Stimulated activated CD8-positive, alpha-beta memory T cell treated with anti-CD3 and anti-CD28 coated beads, Interleukin-4, amount 100 ng/mL, for 24 hours (primary cell): ENCODE measurements around the gene ALOX5AP.

Experiments
- DNase-seq: peaks from one replicate; pipeline ENCODE4 v3.0.0-alpha.2; 2020; ENCODE audit warnings: low read depth

The ALOX5AP gene

GRCh38 chr13:30762643-30763042 is 27.3 kb downstream of the ALOX5AP start:
- no peak for DNase-seq

- no peak for DNase-seq
These were observed 28.6 kb downstream of the ALOX5AP start for GRCh38 chr13:30763786-30764413.

DNA sequence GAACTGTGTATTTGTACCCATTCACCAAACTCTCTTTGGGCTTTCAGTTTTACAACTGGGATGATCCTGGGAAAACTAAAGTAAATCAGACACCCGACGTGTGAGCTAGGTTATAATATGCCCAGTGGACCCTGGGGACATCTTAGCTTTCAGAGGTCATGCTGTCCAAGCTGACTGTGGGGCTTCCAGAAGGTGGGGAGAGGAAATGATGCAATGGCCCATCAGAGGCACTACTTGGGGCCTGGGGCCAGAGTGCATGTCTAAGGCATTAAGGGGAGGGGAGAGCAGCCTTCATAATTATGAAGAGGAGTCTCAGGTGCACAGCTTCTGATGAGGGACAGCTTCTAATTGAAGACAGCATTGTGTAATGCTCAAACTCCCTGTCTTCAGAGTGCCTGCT is 30.9 kb downstream of the ALOX5AP start:
- DNase-seq = no peak

DNA sequence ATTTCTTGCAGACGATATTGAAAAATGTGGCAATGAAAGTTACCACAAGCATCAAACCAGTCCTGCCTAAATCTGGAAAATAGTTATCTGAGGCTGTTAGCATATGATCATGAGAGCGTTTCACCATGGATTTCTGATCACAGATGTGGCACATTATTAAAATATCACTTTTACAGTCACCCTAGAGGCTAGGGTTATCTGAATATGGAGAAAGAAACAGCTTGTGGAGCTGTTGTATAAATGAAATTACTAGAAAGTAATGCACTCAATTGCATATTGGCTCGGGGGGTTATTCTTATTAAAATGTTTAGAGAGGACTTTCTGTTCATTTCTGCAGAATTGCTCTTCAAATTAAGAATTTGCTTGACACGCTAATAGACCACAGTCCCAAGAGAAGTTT is 35.6 kb downstream of the ALOX5AP start:
- no peak for DNase-seq

- no peak for DNase-seq
These were observed 38.2 kb downstream of the ALOX5AP start for GRCh38 chr13:30773561-30773960.

GRCh38 chr13:30774214-30774730 is 38.9 kb downstream of the ALOX5AP start:
- no peak for DNase-seq

- no peak for DNase-seq
These were observed 41.3 kb downstream of the ALOX5AP start for GRCh38 chr13:30776661-30777060.

DNA sequence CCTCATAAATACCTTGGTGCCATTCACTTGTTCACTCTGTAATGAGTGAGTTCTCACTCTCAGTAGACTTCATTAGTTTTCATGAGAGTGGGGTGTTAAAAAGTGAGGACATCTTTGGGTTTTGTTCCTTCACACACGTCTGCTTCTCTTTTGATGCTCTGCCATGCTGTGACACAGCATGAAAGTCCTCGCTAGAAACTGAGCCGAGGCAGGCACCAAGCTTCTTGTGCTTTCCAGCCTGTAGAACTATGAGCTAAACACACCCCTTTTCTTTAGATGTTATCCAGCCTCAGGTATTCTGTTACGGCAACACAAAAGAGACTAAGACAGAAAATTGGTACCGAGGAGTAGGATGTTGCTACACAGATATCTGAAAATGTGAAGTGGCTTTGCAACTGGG is 43.7 kb downstream of the ALOX5AP start:
- DNase-seq = no peak

DNA sequence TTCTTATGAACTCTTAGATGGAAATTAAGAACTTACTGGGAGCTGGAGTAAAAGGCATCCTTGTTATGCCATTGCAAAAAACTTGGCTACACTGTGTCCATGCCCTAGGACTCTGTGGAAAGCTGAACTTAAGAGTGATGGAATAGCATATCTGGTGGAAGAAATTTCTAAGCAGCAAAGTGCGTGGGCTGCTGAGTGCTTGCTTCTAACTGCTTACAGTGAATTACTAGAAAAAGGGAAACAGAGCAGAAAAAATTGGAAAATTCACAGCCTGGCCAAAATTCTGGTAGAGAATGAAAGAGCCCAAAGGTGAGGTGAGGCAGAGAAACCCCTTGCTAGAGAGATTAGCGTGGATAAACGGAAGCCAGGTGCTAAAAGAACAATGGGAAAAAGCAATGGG is 44.3 kb downstream of the ALOX5AP start:
- no peak for DNase-seq

DNA sequence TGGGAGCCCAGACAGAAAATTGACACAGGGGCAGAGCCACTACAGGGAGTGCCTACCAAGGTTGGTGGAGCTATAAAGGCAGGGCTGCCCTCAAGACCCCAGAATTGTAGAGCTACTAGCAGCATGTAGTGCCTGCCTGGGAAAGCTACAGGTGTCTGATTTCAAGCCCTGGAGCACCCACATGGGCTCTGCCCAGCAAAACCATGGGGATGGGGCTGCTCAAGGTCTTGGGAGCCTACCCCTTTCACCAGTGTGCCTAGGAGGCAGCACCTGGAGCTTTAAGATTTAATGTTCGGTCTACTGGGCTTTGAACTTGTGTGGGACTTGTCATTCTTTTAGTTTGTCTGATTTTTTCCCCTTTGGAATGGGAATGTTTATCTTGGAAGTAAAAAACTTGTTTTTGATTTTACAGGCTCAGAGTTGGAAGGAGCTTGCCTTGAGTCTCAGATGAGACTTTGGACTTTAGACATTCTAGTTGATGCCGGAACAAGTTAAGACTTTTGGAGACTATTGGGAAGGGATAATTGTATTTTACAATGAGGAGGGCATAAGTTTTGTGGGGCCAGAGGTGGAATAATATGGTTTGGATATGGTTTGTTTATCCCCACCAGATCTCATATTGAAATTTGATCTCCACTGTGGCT is 45.1 kb downstream of the ALOX5AP start:
- DNase-seq = no peak

DNA sequence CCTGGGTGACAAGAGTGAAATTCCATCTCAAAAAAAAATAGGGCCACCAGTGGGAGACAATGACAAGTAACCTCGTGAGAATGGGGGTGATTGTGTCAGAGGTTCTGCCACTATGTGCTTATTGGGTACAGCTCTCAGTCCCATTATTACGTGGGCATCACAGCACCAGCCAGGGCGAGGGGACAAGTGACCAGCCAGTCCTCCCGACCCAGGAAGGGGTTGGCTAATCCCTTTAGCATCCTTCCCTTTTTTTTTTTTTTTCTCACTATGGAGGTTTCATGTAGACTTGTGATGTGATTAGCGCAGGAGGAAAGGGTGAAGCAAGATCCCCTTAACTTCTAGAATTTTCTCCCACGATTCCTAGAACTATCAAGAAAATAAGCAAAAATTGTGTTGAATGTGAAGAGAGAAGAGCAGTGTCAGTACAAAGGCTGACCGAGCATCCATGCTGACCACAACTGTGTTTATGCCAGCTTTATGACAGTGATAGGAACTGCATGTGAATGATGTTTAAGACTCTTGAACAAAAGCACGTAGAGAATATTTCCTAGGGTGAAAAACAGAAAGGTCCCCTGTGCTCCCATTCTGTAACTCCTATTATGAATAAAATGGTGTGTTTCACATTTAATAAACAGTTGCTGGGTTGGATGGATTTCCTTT is 50.0 kb downstream of the ALOX5AP start:
- no peak for DNase-seq

- DNase-seq = no peak
These were observed 51.3 kb downstream of the ALOX5AP start for GRCh38 chr13:30786648-30787047.

- no peak for DNase-seq
These were observed 52.6 kb downstream of the ALOX5AP start for GRCh38 chr13:30787738-30788525.

DNA sequence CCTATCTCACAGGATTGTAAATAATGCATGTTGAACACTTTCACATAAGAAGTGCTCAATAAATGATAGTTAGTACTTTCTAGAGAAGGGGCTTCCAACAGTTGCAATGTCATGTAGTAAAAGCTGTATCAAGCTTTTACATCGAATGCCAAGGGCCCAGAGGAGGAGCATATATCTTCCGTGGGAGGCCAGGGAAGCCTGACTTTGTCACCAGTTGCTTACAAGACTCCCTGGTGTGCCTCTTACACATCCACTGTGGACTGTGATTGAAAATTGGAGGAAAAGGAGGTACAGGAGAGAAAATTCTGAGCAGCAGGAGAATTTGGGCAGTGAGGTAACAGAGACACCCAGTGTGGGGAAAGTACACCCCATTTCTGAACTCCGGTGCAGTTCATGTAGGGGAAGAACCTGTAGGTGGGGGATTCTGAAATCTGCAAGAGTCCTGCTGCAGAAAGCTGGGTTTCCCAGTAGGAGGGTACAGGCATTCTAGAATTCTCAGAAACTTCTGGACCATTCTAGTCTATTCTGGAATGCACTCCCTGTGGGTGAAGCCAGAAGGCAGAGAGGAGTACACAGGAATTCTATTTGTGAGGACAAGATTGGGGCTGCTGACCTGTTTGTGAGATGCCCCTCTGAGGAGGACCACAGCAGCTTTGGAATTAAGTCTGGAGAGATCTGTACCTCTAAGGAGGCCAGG is 54.0 kb downstream of the ALOX5AP start:
- DNase-seq = no peak

DNA sequence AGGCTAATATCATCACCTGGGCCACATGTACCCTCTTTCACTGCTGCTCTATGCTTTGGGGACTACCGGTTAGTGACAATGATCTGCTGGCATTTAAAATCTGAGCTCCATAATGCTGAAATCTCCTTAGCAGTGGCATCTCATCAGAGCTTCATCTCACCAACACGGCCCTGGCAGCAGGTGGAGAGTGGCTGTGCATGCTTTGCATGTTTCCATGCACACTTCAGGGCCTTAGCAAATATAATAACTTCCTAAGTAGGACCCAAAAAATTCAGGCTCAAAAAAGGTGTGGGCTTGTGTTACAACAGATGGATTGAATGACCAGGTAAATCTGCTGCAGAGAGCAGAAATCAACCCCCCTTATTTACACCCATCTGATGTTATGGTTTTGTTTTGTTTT is 55.2 kb downstream of the ALOX5AP start:
- no peak for DNase-seq

GRCh38 chr13:30791354-30792001 is 56.1 kb downstream of the ALOX5AP start:
- no peak for DNase-seq

- no peak for DNase-seq
These were observed 57.1 kb downstream of the ALOX5AP start for GRCh38 chr13:30792285-30793000.

DNA sequence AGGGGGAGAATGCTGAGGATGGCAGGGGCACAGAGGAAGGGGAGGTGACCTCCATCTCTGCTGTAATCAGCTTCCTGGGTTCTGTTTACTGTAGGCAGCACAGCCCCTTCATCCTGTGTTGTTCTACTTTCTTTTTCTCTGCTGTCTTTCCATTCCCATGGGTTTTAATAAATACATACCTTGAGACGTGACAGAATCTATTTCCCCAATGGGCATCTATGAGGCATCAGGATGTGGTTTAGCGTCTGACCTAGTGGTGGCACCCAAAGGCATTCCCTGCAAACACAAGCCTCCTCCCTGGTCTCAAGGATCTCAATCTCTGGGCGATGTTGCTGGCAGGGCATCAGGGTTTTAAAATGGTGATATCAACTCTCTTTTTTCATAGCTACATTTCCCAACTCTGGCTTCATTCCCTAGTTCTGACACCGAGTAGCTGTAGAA is 60.8 kb downstream of the ALOX5AP start:
- DNase-seq = no peak

DNA sequence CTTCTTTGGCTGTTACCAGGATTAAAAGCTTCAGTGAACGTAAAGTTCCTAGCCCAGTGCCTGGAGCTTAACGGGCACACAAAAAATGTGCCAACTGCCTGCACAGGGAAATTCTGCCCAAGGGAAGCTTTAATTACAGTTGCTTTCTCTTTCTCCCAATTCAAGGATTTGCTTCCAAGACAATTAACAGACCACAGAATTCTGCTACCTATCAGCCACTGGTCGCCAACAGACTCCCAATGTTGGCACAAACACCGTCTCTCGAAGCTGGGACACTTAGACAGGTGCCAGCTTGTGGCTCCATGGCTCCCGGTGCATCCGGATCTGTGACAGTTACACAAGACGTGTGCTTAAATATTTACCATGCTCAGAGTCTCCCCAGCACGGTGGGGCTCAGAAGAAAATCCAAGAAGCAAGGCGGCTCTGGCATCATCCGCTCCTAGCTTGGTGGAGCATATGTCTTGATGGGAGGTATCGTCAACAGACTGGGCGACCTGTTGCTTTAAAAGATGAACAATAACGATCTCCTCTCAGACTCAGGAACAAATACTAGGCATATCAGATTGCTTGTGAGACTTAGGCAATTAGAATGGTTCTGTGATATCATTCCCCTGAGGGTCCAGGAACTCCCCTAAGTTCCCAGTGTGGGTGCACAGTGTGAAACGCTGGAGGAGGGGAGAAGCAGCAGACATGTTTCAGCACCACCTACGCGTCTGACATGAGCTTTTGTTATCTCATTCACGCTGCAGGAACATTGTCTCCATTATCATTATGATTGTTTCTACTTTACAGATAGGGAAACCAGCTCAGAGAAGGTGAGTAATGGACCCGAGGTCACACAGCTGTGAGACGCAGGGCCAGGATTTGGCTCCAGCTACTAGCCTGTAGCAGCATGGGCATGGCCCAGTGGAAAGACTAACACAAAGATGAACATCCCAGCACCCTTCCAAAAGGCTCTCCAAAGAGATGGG is 61.6 kb downstream of the ALOX5AP start:
- no peak for DNase-seq
